Measurements from ENCODE around the gene CPT1A. TPM values are rescaled to one million over a fixed set of nuclear protein-coding genes. Genes with fewer than 3 reads are reported as not detected.

CPT1A gene
- total and polyA plus RNA-seq, 10 of the 15 experiments (the other 5 are each of a cell fraction or from before 2014, with no cell fraction given): 1.1 to 17.5 (median 6.0) TPM

DNA sequence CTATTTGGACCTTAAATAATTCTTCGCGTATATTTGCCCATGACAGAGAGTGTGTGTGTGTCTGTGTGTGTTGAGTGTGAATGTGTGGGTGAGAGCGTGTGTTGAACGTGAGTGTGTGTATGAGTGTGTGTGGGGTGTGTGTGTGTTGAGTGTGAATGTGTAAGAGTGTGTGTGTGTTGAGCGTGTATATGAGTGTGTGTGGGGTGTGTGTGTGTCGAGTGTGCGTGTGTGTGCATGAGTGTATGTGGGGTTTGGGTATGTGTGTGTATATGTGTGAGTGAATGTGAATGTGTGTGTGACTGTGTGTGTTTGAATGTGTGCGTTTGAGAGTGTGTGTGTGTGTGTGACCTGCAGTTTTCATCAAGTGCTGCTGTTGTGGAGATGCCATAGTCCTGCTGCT lies 130.6 kb downstream of the CPT1A start:
- SMC1A ChIA-PET (ENCODE audit: uncharacterized antibody, unreplicated experiment): no interaction called here
- RAD21 ChIA-PET (ENCODE audit: unreplicated experiment): no interaction called here

More for the DNA sequence above, 130.6 kb downstream of the CPT1A start:
- ChIA-PET CTCF (no interaction called here), POLR2A (no interaction called here)
- intact Hi-C loops (cut with micrococcal nuclease; ENCODE audit: unreplicated experiment) (no loop called here), in situ Hi-C loops (cut with MboI) (no loop called here)
- no peak for FAIRE-seq
- Histone ChIP-seq H3K36me3 (ENCODE audit: control insufficient read depth in 2 of 2, insufficient read depth in 2 of 2, low read length in 1 of 2) (no peaks in the 10 kb centered on the region), H3K4me1 (ENCODE audit: control insufficient read depth, insufficient read depth, low read length) (no peaks in the 10 kb centered on the region), H3K4me3 (no peak overlapping the region), H3K9me3 (replicated peaks; ENCODE audit: control insufficient read depth, insufficient read depth, low read length) (no peaks in the 10 kb centered on the region), H2AFZ (ENCODE audit: control insufficient read depth, low read depth, low read length) (no peak overlapping the region), H3K9ac (ENCODE audit: control insufficient read depth, insufficient read depth, low read length) (no peak overlapping the region), H3K27ac (ENCODE audit: control insufficient read depth, insufficient read depth) (no peak overlapping the region), H3K4me2 (ENCODE audit: control insufficient read depth, insufficient read depth) (no peak overlapping the region), H3K79me2 (ENCODE audit: control insufficient read depth, insufficient read depth, low read length) (no peaks in the 10 kb centered on the region), H3K27me3 (replicated peaks in 1 of 2; ENCODE audit: control insufficient read depth in 2 of 2, insufficient read depth in 2 of 2, low read length in 1 of 2) (peaks cover 0 to under 1% of the 10 kb centered on the region in 2 experiments; a peak in 3 of 4 replicates), H4K20me1 (ENCODE audit: control insufficient read depth, insufficient read depth) (no peaks in the 10 kb centered on the region)
- no TSS peak for BruUV-seq (replicated peaks)
- 52% methylated on average over 8 of the region's 8 CpGs for WGBS (ENCODE audit: insufficient coverage, insufficient replicate concordance, low lambda C conversion rate, missing lambda C conversion rate)
- DNase-seq (ENCODE audit: low read depth, low spot score): no peak
- ATAC-seq: no peak
- no peak for TF ChIP-seq STAT3 (IDR thresholded peaks at IDR 0.05; ENCODE audit: low read depth, low read length)
- no peak for TF ChIP-seq DPF2 (IDR thresholded peaks at IDR 0.05)
- TF ChIP-seq BCLAF1 (IDR thresholded peaks at IDR 0.05): no peak
- TF ChIP-seq, protein P1, sequence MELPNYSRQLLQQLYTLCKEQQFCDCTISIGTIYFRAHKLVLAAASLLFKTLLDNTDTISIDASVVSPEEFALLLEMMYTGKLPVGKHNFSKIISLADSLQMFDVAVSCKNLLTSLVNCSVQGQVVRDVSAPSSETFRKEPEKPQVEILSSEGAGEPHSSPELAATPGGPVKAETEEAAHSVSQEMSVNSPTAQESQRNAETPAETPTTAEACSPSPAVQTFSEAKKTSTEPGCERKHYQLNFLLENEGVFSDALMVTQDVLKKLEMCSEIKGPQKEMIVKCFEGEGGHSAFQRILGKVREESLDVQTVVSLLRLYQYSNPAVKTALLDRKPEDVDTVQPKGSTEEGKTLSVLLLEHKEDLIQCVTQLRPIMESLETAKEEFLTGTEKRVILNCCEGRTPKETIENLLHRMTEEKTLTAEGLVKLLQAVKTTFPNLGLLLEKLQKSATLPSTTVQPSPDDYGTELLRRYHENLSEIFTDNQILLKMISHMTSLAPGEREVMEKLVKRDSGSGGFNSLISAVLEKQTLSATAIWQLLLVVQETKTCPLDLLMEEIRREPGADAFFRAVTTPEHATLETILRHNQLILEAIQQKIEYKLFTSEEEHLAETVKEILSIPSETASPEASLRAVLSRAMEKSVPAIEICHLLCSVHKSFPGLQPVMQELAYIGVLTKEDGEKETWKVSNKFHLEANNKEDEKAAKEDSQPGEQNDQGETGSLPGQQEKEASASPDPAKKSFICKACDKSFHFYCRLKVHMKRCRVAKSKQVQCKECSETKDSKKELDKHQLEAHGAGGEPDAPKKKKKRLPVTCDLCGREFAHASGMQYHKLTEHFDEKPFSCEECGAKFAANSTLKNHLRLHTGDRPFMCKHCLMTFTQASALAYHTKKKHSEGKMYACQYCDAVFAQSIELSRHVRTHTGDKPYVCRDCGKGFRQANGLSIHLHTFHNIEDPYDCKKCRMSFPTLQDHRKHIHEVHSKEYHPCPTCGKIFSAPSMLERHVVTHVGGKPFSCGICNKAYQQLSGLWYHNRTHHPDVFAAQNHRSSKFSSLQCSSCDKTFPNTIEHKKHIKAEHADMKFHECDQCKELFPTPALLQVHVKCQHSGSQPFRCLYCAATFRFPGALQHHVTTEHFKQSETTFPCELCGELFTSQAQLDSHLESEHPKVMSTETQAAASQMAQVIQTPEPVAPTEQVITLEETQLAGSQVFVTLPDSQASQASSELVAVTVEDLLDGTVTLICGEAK (IDR thresholded peaks at IDR 0.05; ENCODE audit: borderline replicate concordance): no peak
- no peak for TF ChIP-seq EP300 (IDR thresholded peaks at IDR 0.05; ENCODE audit: borderline replicate concordance in 1 of 2, control insufficient read depth in 1 of 2, low read depth in 2 of 2, low read length in 2 of 2)
- TF ChIP-seq PBX3 (IDR thresholded peaks at IDR 0.05; ENCODE audit: insufficient replicate concordance, low read depth, low read length): peak; percentile 48
- no peak for TF ChIP-seq PKNOX1 (IDR thresholded peaks at IDR 0.05)
- no peak for TF ChIP-seq USF1 (IDR thresholded peaks at IDR 0.05; ENCODE audit: borderline replicate concordance, extremely low read length, insufficient read depth, low read depth, low read length)
- TF ChIP-seq, protein P2, sequence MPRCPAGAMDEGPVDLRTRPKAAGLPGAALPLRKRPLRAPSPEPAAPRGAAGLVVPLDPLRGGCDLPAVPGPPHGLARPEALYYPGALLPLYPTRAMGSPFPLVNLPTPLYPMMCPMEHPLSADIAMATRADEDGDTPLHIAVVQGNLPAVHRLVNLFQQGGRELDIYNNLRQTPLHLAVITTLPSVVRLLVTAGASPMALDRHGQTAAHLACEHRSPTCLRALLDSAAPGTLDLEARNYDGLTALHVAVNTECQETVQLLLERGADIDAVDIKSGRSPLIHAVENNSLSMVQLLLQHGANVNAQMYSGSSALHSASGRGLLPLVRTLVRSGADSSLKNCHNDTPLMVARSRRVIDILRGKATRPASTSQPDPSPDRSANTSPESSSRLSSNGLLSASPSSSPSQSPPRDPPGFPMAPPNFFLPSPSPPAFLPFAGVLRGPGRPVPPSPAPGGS (IDR thresholded peaks at IDR 0.05; ENCODE audit: borderline replicate concordance, insufficient read depth, low read depth, low read length, poor library complexity, severe bottlenecking): peak; percentile 93
- TF ChIP-seq SMAD1 (IDR thresholded peaks at IDR 0.05; ENCODE audit: low read depth, partially characterized antibody): no peak
